Limb (tissue), 2 donors: ENCODE measurements around the gene RAPGEF4.

Experiments
- DNase-seq, 2 donors: peaks; one replicate each; pipeline ENCODE4 v3.0.0-alpha.2; 2016; ENCODE audit errors: extremely low spot score in 2 of 2

Gene RAPGEF4

DNA sequence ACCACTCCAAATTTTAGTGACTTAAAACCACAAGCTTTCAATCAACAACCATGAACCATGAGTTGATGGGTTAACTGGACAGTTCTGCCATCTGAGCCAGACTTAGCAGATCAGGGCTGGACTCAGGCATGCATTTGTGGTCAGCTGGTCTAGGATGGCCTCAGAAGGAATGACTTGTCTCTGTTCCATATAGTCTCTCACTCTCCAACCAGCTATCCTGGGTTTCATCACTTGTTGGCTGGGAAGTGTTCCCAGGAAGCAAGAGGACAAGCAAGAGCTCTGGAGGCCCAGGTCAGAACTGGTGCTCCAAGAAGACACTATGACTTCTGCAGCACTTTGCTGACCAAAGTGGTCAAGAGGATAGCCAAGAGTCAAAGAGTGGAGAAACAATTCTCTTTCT lies 322.5 kb downstream of the RAPGEF4 start:
- DNase-seq, result no peak

DNA sequence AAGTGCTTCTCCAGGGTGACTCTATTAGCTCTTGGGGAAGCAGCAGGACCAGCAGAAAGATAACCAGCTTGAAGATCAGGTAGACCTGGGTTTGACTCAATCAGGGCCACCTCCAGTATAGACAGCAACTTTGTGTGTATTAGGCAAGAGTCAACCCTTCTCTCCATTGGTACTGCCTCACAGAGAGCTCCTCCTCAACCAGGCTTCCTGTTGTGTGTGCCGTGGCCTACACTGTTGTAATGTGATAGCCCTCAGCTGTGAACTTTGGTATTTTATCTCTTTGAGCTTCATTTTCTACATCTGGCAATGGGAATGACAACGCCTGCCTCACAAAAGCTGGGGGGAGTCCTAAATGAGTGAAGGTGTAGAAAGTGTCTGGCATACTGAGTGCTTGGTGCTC lies 323.0 kb downstream of the RAPGEF4 start:
- DNase-seq, result no peak

DNA sequence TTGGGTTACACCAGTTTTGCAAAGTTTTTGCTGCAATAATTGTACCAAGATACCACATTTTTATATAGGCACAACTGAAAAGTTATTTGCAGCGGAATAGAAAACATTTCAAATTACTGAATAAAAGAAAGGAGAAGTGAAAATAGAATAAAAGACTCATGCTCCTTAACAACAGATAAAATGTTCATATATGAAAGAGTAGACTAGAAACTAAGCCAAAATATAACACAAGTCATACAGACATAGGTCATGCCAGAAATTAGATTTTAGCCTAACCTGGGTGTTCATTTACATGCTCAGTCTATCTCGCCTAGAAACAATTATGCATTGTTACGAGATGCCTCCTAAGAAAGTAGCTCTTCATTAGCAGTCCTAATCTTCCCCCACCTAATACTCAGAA lies 323.6 kb downstream of the RAPGEF4 start:
- DNase-seq, result no peak

DNA sequence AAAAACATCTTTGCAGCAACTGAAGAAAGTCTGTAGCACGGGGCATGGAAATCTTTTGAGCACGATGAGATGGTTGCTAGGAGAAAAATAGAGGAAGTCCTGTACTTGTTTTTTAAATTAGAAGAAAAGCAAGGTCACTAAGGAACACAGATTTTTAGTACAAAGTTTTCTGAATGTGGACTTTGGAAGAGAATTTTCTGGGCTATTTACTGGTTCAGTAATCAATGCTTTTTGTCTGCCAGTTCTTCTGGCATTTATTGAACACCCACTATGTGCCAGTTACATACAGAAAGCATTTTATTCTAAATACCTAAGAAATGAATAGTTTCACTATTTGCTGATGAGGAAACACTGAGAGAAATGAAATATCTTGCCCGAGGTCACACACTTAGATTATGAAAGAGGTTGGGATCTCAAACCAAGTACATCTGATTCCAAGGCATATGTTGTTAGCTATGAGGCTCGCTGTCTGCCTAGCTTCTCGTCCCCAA lies 324.4 kb downstream of the RAPGEF4 start:
- no peak for DNase-seq

DNA sequence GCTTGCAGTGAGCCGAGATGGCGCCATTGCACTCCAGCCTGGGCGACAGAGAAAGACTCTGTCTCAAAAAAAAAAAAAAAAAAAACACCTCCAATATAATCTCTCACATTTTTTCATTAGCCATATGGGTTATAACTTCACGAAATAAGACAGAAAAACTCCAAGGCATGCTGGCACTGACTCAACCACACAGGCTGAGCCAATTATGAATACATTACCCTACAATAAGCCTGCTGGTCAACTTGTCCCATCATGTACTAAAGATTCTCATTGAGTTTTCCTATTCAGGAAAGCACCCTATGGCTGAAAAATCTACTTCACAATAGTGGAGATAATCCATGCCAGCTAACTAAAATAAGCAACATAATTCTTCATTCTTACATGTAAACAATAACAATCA lies 327.2 kb downstream of the RAPGEF4 start:
- no peak for DNase-seq

DNA sequence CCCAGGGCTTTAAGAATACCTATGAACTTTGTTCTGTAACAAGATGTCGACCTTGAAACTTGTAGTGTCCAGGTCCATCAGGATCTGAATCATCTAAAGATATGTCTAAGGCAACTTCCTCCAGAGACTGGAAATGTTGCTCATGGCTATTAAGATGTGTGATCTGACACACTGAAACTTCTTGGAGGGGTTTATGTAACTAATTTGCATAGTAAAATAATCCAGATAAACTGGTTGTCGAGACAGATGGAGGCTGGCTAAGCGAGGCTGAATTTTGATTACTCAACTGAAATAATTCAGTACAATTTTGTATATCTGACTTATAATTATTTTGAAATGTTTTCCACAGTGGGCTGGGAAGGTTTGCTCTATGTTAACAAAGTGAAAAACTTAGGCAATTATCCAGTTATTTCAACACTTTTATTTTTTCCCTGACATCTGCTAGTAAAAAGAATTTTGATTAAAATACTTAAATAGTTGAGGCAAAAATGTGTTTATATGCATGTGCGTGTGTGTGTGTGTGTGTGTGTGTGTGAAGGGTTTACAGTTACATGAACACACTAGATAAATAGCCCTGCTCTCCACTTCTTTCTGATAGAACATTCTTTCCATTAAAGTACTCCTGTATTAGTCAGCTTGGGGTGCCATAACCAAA lies 328.6 kb downstream of the RAPGEF4 start:
- DNase-seq, result no peak

DNA sequence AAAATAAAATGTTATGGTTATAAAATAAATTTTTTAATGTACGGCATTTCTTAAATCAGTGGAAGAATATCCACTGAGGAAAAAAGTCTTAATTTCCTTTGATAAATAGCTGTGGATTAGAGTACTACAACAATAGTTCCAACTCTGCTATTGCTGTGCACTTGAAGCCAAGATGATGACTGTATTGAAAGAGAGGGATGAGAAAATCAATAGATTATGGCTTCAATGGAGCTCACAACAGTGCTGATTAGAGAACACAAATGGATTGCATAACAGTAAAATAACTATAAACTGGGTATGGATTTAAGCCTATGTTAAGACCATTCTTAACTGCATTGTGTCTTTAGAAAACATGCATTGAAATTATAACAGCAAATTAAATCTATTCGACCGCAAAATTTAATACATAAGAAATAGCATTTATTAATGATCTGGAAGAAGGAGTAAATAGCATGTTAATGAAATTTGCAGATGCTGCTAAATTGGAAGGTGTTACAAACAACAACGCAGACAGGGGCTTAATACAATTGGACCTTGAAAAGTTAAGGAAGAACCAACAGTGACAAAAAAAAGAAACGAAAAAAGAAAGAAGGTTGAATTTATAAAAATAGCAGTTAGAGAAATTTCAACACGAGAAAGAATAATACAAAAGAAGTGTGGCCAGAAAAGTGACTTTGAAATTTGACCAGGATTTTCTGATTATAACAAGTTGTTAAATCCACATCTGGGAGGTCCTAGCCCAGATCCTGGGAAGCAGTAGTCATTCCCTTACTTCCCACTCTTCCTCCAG lies 331.4 kb downstream of the RAPGEF4 start:
- no peak for DNase-seq

DNA sequence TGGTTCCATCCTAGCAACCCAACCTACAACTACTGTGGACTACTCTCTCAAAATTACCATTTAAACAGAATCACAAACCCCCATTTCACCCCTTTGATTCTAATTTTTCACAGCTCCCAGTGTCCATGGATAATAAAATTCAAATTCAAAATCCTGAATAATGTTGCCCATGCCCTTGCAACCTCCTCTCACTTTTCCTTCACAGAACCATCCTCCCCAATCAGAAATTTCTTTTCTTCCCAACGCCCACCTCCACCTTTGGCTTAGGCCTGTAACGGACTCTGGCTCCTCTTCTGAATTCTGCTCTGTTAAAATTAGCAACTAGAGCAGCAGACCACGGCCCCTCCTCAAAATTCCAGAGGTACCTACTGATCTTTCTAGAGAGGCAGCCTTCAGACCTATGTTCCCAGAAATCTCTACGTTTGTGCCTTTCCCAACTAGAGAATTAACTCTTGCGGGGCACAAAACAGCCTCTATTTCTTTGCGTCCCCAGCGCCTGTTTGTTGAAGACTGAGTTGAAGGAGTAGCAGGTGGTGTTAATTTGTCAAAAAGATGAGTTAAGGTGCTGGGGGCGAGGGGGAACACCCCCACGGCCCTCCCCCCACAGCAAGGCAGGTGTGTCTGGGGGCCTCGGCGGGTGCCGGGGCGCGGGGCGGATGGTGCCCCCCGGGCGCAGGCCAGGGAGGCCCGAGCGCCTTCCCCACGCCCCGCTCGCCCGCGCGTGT lies 339.6 kb downstream of the RAPGEF4 start:
- DNase-seq, result no peak

DNA sequence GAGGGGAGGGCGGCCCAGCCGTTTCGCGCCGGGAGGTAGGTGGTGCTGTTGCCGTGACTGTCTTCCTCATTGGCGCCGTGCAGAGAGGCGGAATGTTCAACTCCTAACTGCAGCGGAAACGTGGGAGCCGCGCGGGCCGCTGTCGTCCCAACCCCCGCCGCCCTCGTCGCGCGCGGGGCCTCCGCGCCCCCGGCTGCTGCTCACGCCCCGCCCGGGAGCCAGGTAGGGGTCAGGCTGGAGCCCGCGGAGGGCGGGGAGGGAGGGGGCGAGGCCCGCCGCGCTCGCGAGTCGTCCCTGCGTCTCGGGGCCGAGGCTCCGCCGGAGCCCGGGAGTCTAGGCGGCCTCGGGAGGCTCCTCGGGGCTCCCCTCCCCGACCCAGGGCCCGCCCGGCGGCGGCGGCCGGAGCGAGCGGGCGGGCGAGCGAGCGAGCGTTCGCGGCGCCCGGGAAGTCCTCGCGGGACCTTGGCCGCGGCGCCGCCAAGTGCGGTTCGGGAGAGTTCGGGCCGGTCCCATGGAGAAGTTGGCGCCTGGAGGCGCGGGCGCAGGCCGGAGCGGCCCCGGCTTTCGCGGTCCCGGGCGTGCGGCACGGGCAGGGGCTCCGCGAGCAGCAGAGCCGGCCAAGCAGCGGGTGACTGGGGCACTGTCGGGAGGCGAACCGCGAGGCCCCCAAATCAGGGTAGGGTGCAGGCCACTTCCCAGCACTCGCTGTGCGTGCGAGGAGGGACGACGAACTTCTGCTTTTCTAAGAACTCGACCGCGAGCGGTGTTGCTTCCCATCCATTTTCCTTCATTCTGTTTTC lies 340.3 kb downstream of the RAPGEF4 start, which contains the start of gene MAP3K20:
MAP3K20 (plus strand) TSS at position 66 of the 800 bp plus-strand sequence. CDS start 15,186 bp downstream, outside the sequence.
- DNase-seq, result peak; percentile 57 to 85

DNA sequence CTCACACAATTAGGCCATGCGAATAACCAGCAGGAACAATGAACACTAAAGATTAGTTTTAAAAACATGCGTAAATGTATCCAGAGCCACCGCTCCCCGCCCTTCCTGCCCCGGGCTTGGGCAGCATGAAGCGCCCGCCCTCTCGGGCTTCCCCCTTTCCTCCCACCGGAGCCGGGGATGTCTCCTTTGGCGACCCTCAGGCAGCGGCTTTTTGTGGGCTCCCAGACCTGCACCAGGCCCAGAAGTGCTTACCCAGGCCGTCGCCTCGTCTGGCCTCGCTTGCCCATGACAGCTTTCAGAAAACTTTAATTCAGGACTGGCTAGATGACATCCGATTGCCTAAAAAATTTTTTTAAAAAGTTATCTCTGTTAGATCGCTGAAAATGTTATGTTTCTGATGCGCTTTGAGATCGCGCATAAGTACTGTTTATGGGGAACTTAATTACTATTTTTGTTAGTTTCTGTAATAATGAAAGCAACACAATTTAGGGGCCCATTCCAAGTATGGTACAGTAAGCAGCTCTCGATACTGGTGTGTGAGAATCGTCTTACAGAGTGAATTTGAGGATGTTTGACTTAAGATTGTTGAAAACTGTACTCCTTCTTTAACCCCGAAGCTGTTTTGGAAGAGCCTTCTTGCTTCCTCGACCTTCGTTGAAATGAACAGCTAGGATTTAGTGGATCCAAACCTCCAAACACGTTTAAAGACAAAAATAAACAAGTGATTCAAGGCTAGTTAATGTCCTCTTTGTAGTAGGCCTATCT lies 341.1 kb downstream of the RAPGEF4 start:
- DNase-seq, result peak; percentile 36 to 75

DNA sequence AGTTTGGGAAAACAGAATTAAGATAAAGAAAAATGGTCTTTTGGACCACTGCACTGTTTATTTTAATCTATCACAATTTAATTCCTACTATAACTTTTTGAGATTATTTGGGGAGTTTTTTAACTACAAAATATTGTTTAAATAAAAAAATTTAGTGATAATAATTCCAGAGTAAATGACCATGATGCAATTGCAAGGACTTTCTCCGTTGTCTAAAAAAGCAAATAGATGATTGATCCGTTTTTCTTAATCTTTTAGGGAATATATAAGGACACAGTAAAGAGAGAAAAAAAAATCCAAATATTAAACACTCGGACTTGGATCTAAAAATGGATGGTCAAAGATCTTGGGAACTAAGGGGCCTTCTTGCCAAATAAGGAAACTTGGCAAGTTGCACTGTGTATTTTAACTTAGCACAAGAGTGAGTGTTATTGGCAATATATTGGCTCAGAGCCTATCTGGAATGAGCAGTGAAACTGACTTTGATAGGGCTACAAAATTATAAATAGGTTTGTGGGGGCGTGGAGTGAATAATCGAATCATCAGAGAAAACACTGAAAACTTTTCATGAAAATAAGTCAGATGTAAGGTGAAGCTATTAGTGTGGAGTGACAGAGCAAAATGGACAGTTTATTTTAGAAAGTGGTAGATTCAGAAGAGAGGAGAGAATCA lies 342.0 kb downstream of the RAPGEF4 start:
- no peak for DNase-seq

DNA sequence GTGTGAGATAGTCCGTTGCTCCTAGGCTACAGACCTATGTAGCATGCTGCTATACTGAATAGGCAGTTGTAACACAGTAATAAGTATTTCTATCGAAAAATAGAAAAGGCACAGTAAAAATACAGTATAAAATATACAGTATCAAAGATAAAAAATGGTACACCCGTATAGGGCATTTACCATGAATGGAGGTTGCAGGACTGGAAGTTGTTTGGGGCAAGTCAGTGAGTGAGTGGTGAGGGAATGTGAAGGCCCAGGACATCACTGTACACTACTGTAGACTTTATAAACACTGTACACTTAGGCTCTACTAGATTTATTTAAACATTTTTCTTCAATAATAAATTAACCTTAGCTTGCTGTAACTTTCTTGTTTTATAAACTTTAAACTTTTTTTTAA lies 343.5 kb downstream of the RAPGEF4 start:
- no peak for DNase-seq

DNA sequence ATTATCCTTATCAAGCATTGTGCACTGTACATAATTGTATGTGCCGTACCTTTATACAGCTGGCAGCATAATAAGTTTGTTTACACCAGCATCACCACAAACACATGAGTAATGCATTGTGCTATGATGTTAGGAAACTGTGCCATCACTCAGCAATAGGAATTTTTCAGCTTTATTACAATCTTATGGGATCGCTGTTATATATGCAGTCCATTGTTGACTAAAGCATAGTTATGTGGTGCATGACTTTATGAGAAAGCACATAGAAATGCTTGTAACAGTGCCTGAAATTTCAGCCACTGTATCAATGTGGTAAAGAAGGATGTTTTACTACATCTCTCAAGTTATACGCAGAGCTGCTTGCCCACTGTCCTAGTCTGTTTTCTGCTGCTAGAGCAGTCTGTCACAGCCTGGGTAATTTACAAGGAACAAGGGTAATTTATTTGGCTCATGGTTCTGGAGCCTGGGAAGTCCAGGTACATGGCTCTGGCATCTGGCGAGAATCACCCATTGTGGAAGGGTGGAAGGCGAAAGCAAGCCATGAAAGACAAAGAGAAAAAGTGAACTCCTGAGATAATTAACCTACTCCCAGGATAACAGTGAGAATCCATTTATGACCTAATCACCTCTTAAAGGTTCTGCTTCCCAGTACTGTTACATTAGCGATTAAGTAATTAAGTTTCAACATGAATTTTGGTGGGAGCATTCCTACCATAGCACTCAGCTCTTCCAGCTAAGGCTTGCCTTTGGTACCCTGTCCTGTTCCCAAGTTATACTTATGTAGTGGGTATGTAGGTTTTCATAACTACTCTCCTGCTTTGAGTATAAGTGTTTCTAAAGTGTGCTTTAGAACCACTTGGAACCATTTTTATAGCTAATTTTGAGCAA lies 344.6 kb downstream of the RAPGEF4 start:
- no peak for DNase-seq

DNA sequence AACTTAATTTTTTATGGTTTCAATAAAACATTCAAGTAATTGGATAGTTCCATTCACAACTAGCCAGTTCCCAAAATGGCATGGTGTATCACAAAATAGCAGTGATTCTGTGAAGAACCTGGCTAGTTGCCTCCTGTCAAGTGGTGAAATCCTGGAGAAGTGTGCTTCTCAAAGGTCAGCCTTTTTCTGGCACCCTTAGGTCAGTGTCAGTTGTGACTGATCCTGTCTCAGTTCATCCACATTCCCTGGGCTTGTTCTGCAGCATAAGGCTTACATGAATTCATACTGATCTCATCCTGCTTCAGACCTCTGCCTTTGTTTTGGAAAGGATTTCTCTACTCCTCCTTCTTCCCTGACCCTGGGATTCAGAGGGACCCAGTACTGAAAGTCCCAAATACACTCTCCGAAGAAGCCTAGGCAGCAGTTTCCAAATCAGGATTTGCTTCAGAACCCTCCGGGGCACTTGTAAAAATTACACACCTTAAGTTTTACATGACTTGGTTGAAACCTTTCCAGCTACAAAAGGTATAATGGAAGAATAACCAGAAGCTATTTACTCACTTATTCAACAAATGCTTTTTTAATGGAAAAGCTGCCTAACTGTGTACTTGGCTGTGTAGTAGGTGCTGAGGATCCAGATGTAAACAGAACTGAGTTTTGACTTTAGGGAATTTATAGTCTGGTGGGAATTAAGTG lies 351.0 kb downstream of the RAPGEF4 start:
- DNase-seq, result no peak

DNA sequence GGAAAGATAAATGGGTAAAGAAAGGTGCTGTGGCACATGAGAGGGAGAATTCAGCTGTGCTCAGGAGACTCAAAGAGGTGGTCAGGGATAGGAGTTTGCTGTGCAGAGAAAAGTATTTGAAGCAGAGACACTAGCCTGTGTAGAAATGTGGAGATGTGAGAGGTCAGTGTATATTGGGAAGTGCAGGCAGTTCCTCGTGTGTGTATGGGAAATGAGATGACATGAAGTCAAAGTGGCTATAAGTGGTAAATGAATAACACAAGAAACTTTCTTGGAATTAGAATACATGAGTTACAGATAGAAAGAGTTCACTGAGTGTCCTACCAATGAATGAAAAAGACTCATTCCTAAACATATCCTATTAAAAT lies 351.6 kb downstream of the RAPGEF4 start:
- no peak for DNase-seq

DNA sequence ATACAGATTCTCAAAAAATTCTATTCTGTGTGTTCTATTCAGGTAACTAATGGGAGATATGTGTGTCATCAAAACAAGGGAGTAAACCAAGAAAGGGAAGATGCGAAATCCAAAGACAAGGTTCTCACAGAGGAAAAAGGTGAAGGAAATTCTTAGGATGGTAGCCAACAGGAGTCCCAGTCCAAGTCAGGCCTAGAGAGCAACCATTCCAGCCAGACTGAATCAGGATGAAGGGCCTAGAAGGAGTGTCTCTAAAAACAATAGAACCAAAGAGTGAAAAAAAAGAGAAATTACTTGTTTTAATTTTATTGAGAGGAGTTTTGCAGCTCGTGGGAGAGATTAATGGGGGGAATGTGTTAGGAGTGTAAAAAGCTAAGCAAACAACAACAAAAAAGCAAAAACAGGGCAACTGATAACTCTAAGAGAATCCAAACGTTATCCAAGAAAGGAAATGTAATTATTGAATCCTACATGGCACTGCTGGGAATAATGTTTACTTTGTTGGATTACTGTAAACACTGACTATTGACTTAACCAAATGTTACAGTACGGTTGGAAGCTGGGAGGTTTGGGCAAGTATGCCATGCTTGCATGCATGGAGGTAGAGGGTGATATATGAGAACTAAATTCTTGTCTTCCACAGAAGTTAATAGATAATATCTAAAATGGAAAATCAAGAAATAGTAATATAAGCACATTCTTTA lies 352.3 kb downstream of the RAPGEF4 start:
- no peak for DNase-seq

DNA sequence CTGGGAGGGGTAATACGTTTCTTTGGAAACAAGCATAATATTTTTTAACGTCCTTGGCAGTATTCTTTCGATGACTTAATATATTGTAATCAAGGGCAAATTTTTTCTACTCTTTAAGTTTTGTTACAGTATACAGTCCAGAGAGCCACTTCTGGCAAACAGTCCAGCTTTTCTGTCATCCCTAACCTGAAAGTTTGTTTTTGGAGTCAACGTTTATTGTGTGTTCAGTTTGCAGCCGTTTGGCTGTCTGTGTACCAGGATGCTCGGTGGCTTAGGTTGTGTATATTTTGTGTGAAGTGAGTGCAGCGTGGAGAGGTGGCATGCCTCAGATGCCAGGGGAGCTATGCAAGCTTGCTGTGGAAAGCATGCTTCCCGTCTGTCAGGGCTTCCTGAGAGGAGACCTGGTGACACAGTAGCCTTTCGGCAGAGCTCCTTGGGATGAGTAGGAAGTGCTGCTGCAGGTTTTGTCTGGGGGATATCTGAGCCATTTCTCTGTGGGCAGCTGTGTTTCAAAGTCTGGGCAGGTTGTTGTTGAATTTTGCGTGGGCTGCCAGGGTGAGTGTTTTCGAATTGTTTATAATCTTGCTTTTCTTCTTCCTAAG lies 354.7 kb downstream of the RAPGEF4 start:
- DNase-seq, result peak; percentile 34 to 53
